GM12878 (cell line): ENCODE measurements around the gene LAYN. TPM values are rescaled to one million over a fixed set of nuclear protein-coding genes. Genes with fewer than 3 reads are reported as not detected.

Source experiments
- ATAC-seq: fragments of 200-7000 bp; cut with Tn5 transposase; 3 replicates; pipeline ENCODE4 v1.9.1; 2020; ENCODE audit warnings: mild to moderate bottlenecking, moderate library complexity
- BruUV-seq: library from RNA; stranded (reverse); fragments of 400-500 nt; replicated peaks from 2 replicates; lab custom pipeline; 2021; lab: Mats Ljungman, UMichigan
- CTCF ChIA-PET: fragments of 300-600 bp; sonication (Branson Sonifier 250); formaldehyde crosslinking; extraction: SDS; loops from one replicate; lab custom pipeline; 2021; ENCODE audit warnings: inconsistent platforms; lab: Yijun Ruan, JAX
- POLR2A ChIA-PET: fragments of 350-600 bp; formaldehyde crosslinking; extraction: SDS; loops from one replicate; lab custom pipeline; 2021; ENCODE audit warnings: inconsistent platforms; lab: Charles Lee
- RAD21 ChIA-PET: fragments of 300-600 bp; sonication (Branson Sonifier 250); formaldehyde crosslinking; loops from one replicate; lab custom pipeline; 2023; ENCODE audit warnings: antibody characterized with exemption; ENCODE audit not compliant: unreplicated experiment; lab: Charles Lee
- SMC1A ChIA-PET: fragments of 300-600 bp; sonication (Branson Sonifier 250); formaldehyde crosslinking; loops from one replicate; lab custom pipeline; 2023; ENCODE audit not compliant: unreplicated experiment, uncharacterized antibody; lab: Charles Lee
- DNase-seq: peaks from one replicate; pipeline ENCODE4 v3.0.0-alpha.2; 2011; ENCODE audit warnings: low read depth, low spot score
- FAIRE-seq: peaks from 3 replicates; lab custom pipeline; 2011; peaks lifted over from hg19 to GRCh38; lab: Jason Lieb, UNC
- H2AFZ ChIP-seq: 2 replicates; pipeline ENCODE4 v1.6.0; 2011; ENCODE audit warnings: low read depth, low read length, control low read depth; ENCODE audit not compliant: control insufficient read depth
- H3K27ac ChIP-seq: 2 replicates; pipeline ENCODE4 v1.5.1; 2011; ENCODE audit warnings: control low read depth; ENCODE audit not compliant: control insufficient read depth, insufficient read depth
- H3K27me3 ChIP-seq, 2 experiments: replicated peaks in 1 of 2; 2 replicates each; pipeline versions ENCODE4 v1.6.0 to v1.6.1; 2011; ENCODE audit warnings: low read length in 1 of 2; ENCODE audit not compliant: control insufficient read depth in 2 of 2, insufficient read depth in 2 of 2
- H3K36me3 ChIP-seq, 2 experiments: 2 replicates each; pipeline ENCODE4 v1.5.1; 2011; ENCODE audit warnings: low read length in 1 of 2; ENCODE audit not compliant: control insufficient read depth in 2 of 2, insufficient read depth in 2 of 2
- H3K4me1 ChIP-seq: 2 replicates; pipeline ENCODE4 v1.6.1; 2011; ENCODE audit warnings: mild to moderate bottlenecking, low read length, moderate library complexity, mixed read lengths; ENCODE audit not compliant: control insufficient read depth, insufficient read depth
- H3K4me2 ChIP-seq: 2 replicates; pipeline ENCODE4 v1.6.0; 2011; ENCODE audit warnings: control low read depth; ENCODE audit not compliant: control insufficient read depth, insufficient read depth
- H3K4me3 ChIP-seq: fragments of 200-600 bp; sonication (generic); 2 replicates; pipeline ENCODE4 v1.5.1; 2016
- H3K79me2 ChIP-seq: 2 replicates; pipeline ENCODE4 v1.6.0; 2011; ENCODE audit warnings: low read length; ENCODE audit not compliant: control insufficient read depth, insufficient read depth
- H3K9ac ChIP-seq: 2 replicates; pipeline ENCODE4 v1.8.0; 2011; ENCODE audit warnings: low read length, control low read depth, mixed read lengths; ENCODE audit not compliant: control insufficient read depth, insufficient read depth
- H3K9me3 ChIP-seq: replicated peaks from 3 replicates; pipeline ENCODE4 v1.5.1; 2011; ENCODE audit warnings: mild to moderate bottlenecking, low read length; ENCODE audit not compliant: control insufficient read depth, insufficient read depth
- H4K20me1 ChIP-seq: 2 replicates; pipeline ENCODE4 v1.6.0; 2011; ENCODE audit not compliant: control insufficient read depth, insufficient read depth
- CTCF ChIP-seq, 3 experiments: IDR thresholded peaks in 2 of 3; conservative IDR thresholded peaks in 1 of 3; 2 replicates each; pipeline ENCODE4 v1.5.1; 2011; ENCODE audit warnings: low read depth in 3 of 3, low read length in 3 of 3, mild to moderate bottlenecking in 3 of 3, control low read depth in 2 of 3, moderate library complexity in 2 of 3, inconsistent platforms in 1 of 3, mixed read lengths in 1 of 3; ENCODE audit not compliant: control insufficient read depth in 2 of 3, insufficient read depth in 1 of 3; ENCODE audit errors: extremely low read depth in 1 of 3
- EP300 ChIP-seq, 2 experiments: fragments of 150-350 bp in 1 of 2; IDR thresholded peaks; 2 replicates each; pipeline ENCODE4 v1.6.1; 2011 to 2012; ENCODE audit warnings: low read depth in 2 of 2, low read length in 2 of 2, borderline replicate concordance in 1 of 2, improper control_type of control experiment in 1 of 2, inconsistent platforms in 1 of 2; ENCODE audit not compliant: control insufficient read depth in 1 of 2
- NKRF ChIP-seq: fragments of 450-650 bp; conservative IDR thresholded peaks from 2 replicates; pipeline ENCODE4 v1.6.1; 2017; ENCODE audit warnings: mild to moderate bottlenecking, moderate library complexity
- PAX8 ChIP-seq: fragments of 450-650 bp; IDR thresholded peaks from 2 replicates; pipeline ENCODE4 v1.6.1; 2017; ENCODE audit warnings: mild to moderate bottlenecking, moderate library complexity
- RB1 ChIP-seq: fragments of 450-650 bp; formaldehyde crosslinking; IDR thresholded peaks from 2 replicates; pipeline ENCODE4 v1.6.1; 2017; ENCODE audit warnings: mild to moderate bottlenecking, borderline replicate concordance
- RFX5 ChIP-seq: IDR thresholded peaks from 2 replicates; pipeline ENCODE4 v1.6.1; 2011; ENCODE audit warnings: low read depth, low read length, improper control_type of control experiment
- SMC3 ChIP-seq: IDR thresholded peaks from 2 replicates; pipeline ENCODE4 v1.6.1; 2011; ENCODE audit warnings: low read length, improper control_type of control experiment, borderline replicate concordance
- TCF12 ChIP-seq: IDR thresholded peaks from 2 replicates; pipeline ENCODE4 v1.6.1; 2011; ENCODE audit warnings: low read depth, mild to moderate bottlenecking, low read length
- ZNF592 ChIP-seq: fragments of 450-650 bp; IDR thresholded peaks from 2 replicates; pipeline ENCODE4 v1.6.1; 2017; ENCODE audit warnings: mild to moderate bottlenecking, moderate library complexity
- WGBS: methylation state at CpG from one replicate; pipeline ENCODE4 v1.1.6; 2016; ENCODE audit warnings: low lambda C conversion rate; ENCODE audit not compliant: insufficient replicate concordance, insufficient coverage; ENCODE audit errors: missing lambda C conversion rate; 5-methylcytosine and 5-hydroxymethylcytosine counted together
- in situ Hi-C: fragments of 300-500 bp; cut with MboI; formaldehyde crosslinking; loops from 9 replicates; pipeline ENCODE4 v1.14.3; 2018; ENCODE audit warnings: mixed read lengths
- intact Hi-C: fragments of 100-400 bp; cut with micrococcal nuclease; formaldehyde crosslinking; loops from one replicate; pipeline ENCODE4 v1.14.2; 2022; ENCODE audit not compliant: unreplicated experiment
- polyA plus RNA-seq, 11 experiments: library from polyadenylated mRNA; depleted of rRNA in 4 of 11; unstranded in 6 of 11; stranded (reverse) in 5 of 11; fragments of >200 nt; fragmentation: Nextera tagmentation in 4 of 11; fragmentation: Illumina TruSeq in 1 of 11; extraction: Ambion mirVana in 4 of 11; extraction: Trizol in 1 of 11; gene quantifications; 1 replicate in 1 of 11; 2 replicates in 10 of 11; pipeline versions ENCODE4 v1.2.1 to v1.2.3, GENCODE V29; 2011 to 2016; ENCODE audit warnings: inconsistent platforms in 2 of 11, missing spikeins in 2 of 11, low read depth in 1 of 11
- total RNA-seq, 4 experiments: library from RNA; depleted of rRNA in 3 of 4; stranded (reverse); fragments of >200 nt in 3 of 4; fragmentation: Illumina TruSeq in 1 of 4; extraction: Trizol in 1 of 4; gene quantifications; 2 replicates each; pipeline versions ENCODE4 v1.2.1 to v1.2.3, GENCODE V29; 2013 to 2021
- TF ChIP-seq, protein P1 (sequence below): fragments of 450-650 bp; formaldehyde crosslinking; IDR thresholded peaks from 2 replicates; pipeline ENCODE4 v1.5.0; 2022; ENCODE audit warnings: mild to moderate bottlenecking, missing genetic modification characterization

The LAYN gene
- total and polyA plus RNA-seq, 10 of the 15 experiments (the other 5 are each of a cell fraction or from before 2014, with no cell fraction given): 0.06 to 0.14 (median 0.10) TPM; not detected in 7

DNA sequence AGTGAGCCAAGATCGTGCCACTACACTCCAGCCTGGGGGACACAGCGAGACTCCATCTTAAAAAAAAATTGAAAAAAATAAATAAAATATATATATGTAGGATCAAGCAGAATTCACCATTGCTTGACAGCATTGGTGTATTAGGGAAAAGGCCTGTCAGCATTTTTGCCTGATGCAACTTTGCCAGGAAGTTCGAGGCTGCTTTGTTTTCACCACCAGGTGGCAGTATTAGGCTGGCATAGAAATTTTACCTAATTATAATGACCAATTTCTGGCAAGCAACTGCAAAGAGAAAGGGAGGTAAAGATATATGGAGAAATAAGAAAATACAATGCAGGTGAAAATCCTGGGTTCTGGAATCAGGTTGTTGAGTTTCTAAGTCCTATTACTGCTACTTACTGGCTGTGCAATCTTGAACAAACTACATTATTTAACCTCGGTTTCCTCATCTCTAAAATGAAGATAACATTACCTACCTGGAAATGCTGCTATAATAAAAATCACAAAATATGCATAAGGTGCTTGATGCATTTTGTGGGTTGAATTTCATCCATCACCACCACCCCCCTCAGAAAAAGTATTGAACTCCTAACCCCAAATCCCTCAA, 24.7 kb downstream of the LAYN start:
- ChIA-PET RAD21 (interaction anchor here (0.7 to 1.8 kb wide), 2 partner anchors 110 to 211 kb away, joined by 3 to 8 read pairs; no protein-coding TSS in a partner anchor), SMC1A (interaction anchor here (1.6 to 1.8 kb wide), 3 partner anchors 21 to 277 kb away, joined by 4 to 8 read pairs (median 7); no protein-coding TSS in a partner anchor), POLR2A (interaction anchor here (0.7 kb wide), 1 partner anchor 1426 kb away, joined by 4 read pairs; no protein-coding TSS in a partner anchor), CTCF (interaction anchor here (0.9 to 5.0 kb wide), 12 partner anchors 8 to 212 kb away, joined by 3 to 26 read pairs (median 4); partner anchors contain the start of gene PPP2R1B)
- in situ Hi-C loops (no loop called here), intact Hi-C loops (loop anchor here (1.0 to 10.0 kb wide), 3 partner anchors 212 to 420 kb away; no protein-coding TSS in a partner anchor)
- no peak overlapping the region for H3K4me2 ChIP-seq
- 50% methylated on average over 4 of the region's 4 CpGs for WGBS
- no peaks in the 10 kb centered on the region for H3K36me3 ChIP-seq
- no peaks in the 10 kb centered on the region for H3K79me2 ChIP-seq
- H2AFZ ChIP-seq: no peak overlapping the region
- no peaks in the 10 kb centered on the region for H3K27me3 ChIP-seq
- no peak overlapping the region for H3K9ac ChIP-seq
- no peaks in the 10 kb centered on the region for H4K20me1 ChIP-seq
- no peak overlapping the region for H3K4me3 ChIP-seq
- peak; percentile 61 for FAIRE-seq
- no TSS peak for BruUV-seq
- H3K4me1 ChIP-seq: no peaks in the 10 kb centered on the region
- peak; percentile 75 for ATAC-seq
- H3K27ac ChIP-seq: no peak overlapping the region
- no peaks in the 10 kb centered on the region for H3K9me3 ChIP-seq
- DNase-seq: peak; percentile 32
- TF ChIP-seq TCF12 (no peak), NKRF (no peak), RB1 (no peak), EP300 (IDR thresholded peaks at IDR 0.05; ENCODE audit: borderline replicate concordance in 1 of 2, control insufficient read depth in 1 of 2, low read depth in 2 of 2, low read length in 2 of 2) (no peak), CTCF (IDR thresholded peaks at IDR 0.05 in 2 of 3, conservative IDR thresholded peaks at IDR 0.05 in 1 of 3; ENCODE audit: control insufficient read depth in 2 of 3, extremely low read depth in 1 of 3, insufficient read depth in 1 of 3, low read depth in 3 of 3, low read length in 3 of 3) (peak; percentile 73 to 86 (median 83)), ZNF592 (no peak), PAX8 (no peak), SMC3 (peak; percentile 77), RFX5 (no peak)
- TF ChIP-seq, protein P1, sequence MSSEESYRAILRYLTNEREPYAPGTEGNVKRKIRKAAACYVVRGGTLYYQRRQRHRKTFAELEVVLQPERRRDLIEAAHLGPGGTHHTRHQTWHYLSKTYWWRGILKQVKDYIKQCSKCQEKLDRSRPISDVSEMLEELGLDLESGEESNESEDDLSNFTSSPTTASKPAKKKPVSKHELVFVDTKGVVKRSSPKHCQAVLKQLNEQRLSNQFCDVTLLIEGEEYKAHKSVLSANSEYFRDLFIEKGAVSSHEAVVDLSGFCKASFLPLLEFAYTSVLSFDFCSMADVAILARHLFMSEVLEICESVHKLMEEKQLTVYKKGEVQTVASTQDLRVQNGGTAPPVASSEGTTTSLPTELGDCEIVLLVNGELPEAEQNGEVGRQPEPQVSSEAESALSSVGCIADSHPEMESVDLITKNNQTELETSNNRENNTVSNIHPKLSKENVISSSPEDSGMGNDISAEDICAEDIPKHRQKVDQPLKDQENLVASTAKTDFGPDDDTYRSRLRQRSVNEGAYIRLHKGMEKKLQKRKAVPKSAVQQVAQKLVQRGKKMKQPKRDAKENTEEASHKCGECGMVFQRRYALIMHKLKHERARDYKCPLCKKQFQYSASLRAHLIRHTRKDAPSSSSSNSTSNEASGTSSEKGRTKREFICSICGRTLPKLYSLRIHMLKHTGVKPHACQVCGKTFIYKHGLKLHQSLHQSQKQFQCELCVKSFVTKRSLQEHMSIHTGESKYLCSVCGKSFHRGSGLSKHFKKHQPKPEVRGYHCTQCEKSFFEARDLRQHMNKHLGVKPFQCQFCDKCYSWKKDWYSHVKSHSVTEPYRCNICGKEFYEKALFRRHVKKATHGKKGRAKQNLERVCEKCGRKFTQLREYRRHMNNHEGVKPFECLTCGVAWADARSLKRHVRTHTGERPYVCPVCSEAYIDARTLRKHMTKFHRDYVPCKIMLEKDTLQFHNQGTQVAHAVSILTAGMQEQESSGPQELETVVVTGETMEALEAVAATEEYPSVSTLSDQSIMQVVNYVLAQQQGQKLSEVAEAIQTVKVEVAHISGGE (CRISPR knock-in tag): no peak
